ENCODE measurements around the gene CD58. TPM values are rescaled to one million over a fixed set of nuclear protein-coding genes. Genes with fewer than 3 reads are reported as not detected.

The CD58 gene
- total and polyA plus RNA-seq, 5 donors from 2014 or later = 39.6 to 124 (median 80.8) TPM

- Histone ChIP-seq H3K9me3 (ENCODE audit: control insufficient read depth in 2 of 2, low read length in 2 of 2) (no peaks in the 10 kb centered on the region), H3K27ac (ENCODE audit: insufficient read depth, low read length, poor library complexity, severe bottlenecking) (no peak overlapping the region), H3K4me3 (ENCODE audit: low read depth, low read length) (no peak overlapping the region), H3K27me3 (ENCODE audit: control insufficient read depth, insufficient read depth, low read length) (no peaks in the 10 kb centered on the region), H3K4me1 (ENCODE audit: control insufficient read depth, insufficient read depth, low read length, poor library complexity, severe bottlenecking) (no peaks in the 10 kb centered on the region), H3K36me3 (ENCODE audit: control insufficient read depth, insufficient read depth, low read length) (no peaks in the 10 kb centered on the region)
- ATAC-seq (ENCODE audit: low read depth in 2 of 2) (no peak), DNase-seq (no peak)
- H3K9me3 Mint-ChIP-seq = no peaks in the 10 kb centered on the region
- no peaks in the 10 kb centered on the region for H3K36me3 Mint-ChIP-seq
- no peak overlapping the region for H3K27ac Mint-ChIP-seq
- H3K4me3 Mint-ChIP-seq = no peak overlapping the region
- H3K27me3 Mint-ChIP-seq = no peaks in the 10 kb centered on the region
- no peaks in the 10 kb centered on the region for H3K4me1 Mint-ChIP-seq
These were observed 95.6 kb downstream of the CD58 start for GRCh38 chr1:116474921-116475849.

DNA sequence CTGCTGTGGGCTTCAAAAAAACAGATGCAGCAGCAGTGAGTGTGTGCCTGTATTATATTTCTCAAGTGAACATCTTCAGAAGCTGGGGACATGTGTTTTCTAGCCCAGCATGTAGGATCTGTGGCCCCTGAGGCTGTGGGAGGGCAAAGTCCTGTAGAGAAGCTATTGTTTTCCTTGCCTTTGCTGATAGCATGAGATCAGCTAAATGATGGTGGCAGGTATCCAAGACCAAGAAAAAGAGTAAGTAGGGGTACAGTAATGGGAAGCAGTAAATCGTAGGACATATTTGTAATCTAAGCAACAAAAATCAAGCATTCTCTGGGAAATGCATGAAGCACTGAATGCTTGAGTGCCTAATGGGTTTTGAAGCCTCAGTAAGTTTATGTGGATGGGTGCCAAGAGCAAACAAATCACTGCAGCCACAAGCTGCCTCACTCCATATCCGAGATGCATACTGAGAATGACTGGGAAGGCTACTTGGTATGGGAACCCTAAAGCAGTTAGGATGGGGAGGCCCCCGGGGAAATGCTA is 98.3 kb downstream of the CD58 start:
- no peaks in the 10 kb centered on the region for H3K9me3 ChIP-seq (ENCODE audit: control insufficient read depth in 2 of 2, low read length in 2 of 2)
- peaks cover 3% of the 10 kb centered on the region for H3K36me3 Mint-ChIP-seq
- no peak overlapping the region for H3K4me3 ChIP-seq (ENCODE audit: low read depth, low read length)
- no peaks in the 10 kb centered on the region for H3K4me1 ChIP-seq (ENCODE audit: control insufficient read depth, insufficient read depth, low read length, poor library complexity, severe bottlenecking)
- no peaks in the 10 kb centered on the region for H3K9me3 Mint-ChIP-seq
- no peaks in the 10 kb centered on the region for H3K27me3 ChIP-seq (ENCODE audit: control insufficient read depth, insufficient read depth, low read length)
- H3K4me1 Mint-ChIP-seq = no peaks in the 10 kb centered on the region
- ATAC-seq (ENCODE audit: low read depth in 2 of 2) (no peak), DNase-seq (no peak)
- H3K27ac Mint-ChIP-seq = no peak overlapping the region
- H3K4me3 Mint-ChIP-seq = no peak overlapping the region
- no peak overlapping the region for H3K27ac ChIP-seq (ENCODE audit: insufficient read depth, low read length, poor library complexity, severe bottlenecking)
- H3K36me3 ChIP-seq (ENCODE audit: control insufficient read depth, insufficient read depth, low read length) = no peaks in the 10 kb centered on the region
- no peaks in the 10 kb centered on the region for H3K27me3 Mint-ChIP-seq

GRCh38 chr1:116471241-116471640 is 99.6 kb downstream of the CD58 start:
- Histone ChIP-seq H3K36me3 (ENCODE audit: control insufficient read depth, insufficient read depth, low read length) (no peaks in the 10 kb centered on the region), H3K4me3 (ENCODE audit: low read depth, low read length) (no peak overlapping the region), H3K4me1 (ENCODE audit: control insufficient read depth, insufficient read depth, low read length, poor library complexity, severe bottlenecking) (no peaks in the 10 kb centered on the region), H3K27me3 (ENCODE audit: control insufficient read depth, insufficient read depth, low read length) (no peaks in the 10 kb centered on the region), H3K27ac (ENCODE audit: insufficient read depth, low read length, poor library complexity, severe bottlenecking) (no peak overlapping the region), H3K9me3 (ENCODE audit: control insufficient read depth in 2 of 2, low read length in 2 of 2) (no peaks in the 10 kb centered on the region)
- Mint-ChIP-seq H3K27ac (no peak overlapping the region), H3K27me3 (no peaks in the 10 kb centered on the region), H3K9me3 (no peaks in the 10 kb centered on the region), H3K4me1 (no peaks in the 10 kb centered on the region), H3K36me3 (peaks cover 6% of the 10 kb centered on the region), H3K4me3 (no peak overlapping the region)
- ATAC-seq (ENCODE audit: low read depth in 2 of 2) (no peak), DNase-seq (no peak)

- ATAC-seq (ENCODE audit: low read depth in 2 of 2) (no peak), DNase-seq (no peak)
- H3K27me3 ChIP-seq (ENCODE audit: control insufficient read depth, insufficient read depth, low read length) = no peaks in the 10 kb centered on the region
- H3K36me3 Mint-ChIP-seq = peaks cover 6% of the 10 kb centered on the region
- no peak overlapping the region for H3K27ac Mint-ChIP-seq
- no peaks in the 10 kb centered on the region for H3K4me1 Mint-ChIP-seq
- no peaks in the 10 kb centered on the region for H3K36me3 ChIP-seq (ENCODE audit: control insufficient read depth, insufficient read depth, low read length)
- no peak overlapping the region for H3K4me3 Mint-ChIP-seq
- no peaks in the 10 kb centered on the region for H3K27me3 Mint-ChIP-seq
- no peak overlapping the region for H3K4me3 ChIP-seq (ENCODE audit: low read depth, low read length)
- no peak overlapping the region for H3K27ac ChIP-seq (ENCODE audit: insufficient read depth, low read length, poor library complexity, severe bottlenecking)
- H3K9me3 ChIP-seq (ENCODE audit: control insufficient read depth in 2 of 2, low read length in 2 of 2) = no peaks in the 10 kb centered on the region
- no peaks in the 10 kb centered on the region for H3K9me3 Mint-ChIP-seq
- no peaks in the 10 kb centered on the region for H3K4me1 ChIP-seq (ENCODE audit: control insufficient read depth, insufficient read depth, low read length, poor library complexity, severe bottlenecking)
These were observed 100.2 kb downstream of the CD58 start for GRCh38 chr1:116470671-116471070.

DNA sequence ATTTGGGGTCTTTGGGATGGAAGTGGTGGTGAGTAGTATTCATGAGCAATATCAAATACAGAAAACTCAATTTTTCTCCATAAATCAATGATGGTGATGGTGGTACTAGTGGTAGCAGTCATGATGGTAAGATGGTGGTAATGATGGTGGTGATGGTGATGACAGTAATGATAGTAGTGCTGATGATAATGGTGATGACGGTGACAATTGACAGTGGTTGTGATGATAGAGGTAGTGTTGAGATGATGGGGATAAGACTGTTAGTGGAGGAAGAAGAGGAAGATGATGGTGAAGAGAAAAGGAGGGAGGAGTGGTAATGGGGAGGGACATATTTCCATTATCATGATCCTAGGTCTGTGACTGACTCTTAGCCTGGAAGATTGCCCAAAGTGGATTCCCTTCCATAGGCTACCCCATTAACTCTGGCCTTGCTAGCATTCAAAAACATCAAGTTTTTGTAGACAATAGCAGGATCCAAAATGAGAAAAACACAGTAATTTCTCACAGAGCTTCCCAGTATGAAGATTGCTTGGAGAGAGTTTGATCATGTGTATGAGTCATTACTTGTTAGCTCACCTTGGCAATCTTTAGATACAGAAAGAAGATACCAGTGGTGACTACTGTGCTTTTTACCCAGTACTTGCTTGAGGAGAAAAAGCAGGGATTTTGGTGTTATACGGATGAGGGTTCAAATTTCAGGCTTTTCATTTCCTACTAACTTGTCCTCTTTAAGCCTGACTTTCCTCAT is 103.8 kb downstream of the CD58 start:
- no peak for ATAC-seq (ENCODE audit: low read depth in 2 of 2)
- no peak for DNase-seq
- no peaks in the 10 kb centered on the region for H3K9me3 ChIP-seq (ENCODE audit: control insufficient read depth in 2 of 2, low read length in 2 of 2)
- Mint-ChIP-seq H3K27me3 (no peaks in the 10 kb centered on the region), H3K4me1 (no peaks in the 10 kb centered on the region), H3K36me3 (peaks cover 6% of the 10 kb centered on the region), H3K4me3 (no peak overlapping the region), H3K27ac (peak overlapping the region in 1 of 3 donors; percentile 53), H3K9me3 (no peaks in the 10 kb centered on the region)
- H3K4me1 ChIP-seq (ENCODE audit: control insufficient read depth, insufficient read depth, low read length, poor library complexity, severe bottlenecking) = no peaks in the 10 kb centered on the region
- no peak overlapping the region for H3K4me3 ChIP-seq (ENCODE audit: low read depth, low read length)
- no peaks in the 10 kb centered on the region for H3K27me3 ChIP-seq (ENCODE audit: control insufficient read depth, insufficient read depth, low read length)
- H3K27ac ChIP-seq (ENCODE audit: insufficient read depth, low read length, poor library complexity, severe bottlenecking) = no peak overlapping the region
- H3K36me3 ChIP-seq (ENCODE audit: control insufficient read depth, insufficient read depth, low read length) = no peaks in the 10 kb centered on the region

DNA sequence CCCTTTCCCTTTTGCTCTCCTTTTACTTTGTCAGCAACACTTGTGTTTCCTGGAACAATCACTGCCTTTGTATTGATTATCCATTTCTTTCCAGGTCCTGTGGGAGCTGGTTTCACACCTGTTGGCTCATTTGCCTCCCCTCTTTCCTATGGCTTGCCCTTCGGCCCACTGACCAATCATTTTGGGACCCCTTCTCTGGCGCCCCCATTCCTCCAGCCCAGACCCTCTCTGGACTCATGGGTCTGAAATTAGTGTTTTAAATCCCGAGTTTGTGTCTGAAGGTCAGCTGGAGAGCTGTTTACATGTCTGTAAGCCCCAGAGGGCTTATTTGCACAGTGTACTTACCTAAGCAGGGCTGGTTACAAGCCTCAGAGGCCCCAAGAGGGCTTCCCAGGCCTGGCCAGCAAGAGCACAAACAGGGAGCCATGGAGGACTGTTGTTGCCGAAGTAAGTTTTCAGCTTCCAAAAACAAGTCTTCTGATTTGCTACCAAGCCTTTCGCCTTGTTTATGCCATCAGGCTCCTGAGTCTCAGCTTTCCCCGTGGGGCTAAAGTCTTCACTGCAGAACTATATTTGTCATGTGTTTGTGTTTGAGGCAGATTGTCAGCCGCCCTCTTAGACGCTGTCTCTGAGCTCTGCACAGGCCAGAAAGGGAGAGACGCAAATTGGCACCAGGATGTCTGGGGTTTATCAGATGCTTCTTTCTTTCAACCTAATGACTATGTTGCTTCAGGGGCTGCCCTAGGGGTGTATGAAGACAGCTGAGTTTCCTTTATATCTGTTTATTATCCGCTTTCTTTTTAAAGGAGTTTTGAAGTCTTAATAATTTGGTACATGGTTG is 104.8 kb downstream of the CD58 start:
- no peaks in the 10 kb centered on the region for H3K9me3 ChIP-seq (ENCODE audit: control insufficient read depth in 2 of 2, low read length in 2 of 2)
- H3K4me1 Mint-ChIP-seq = no peaks in the 10 kb centered on the region
- DNase-seq (no peak), ATAC-seq (ENCODE audit: low read depth in 2 of 2) (no peak)
- H3K9me3 Mint-ChIP-seq = no peaks in the 10 kb centered on the region
- H3K4me3 Mint-ChIP-seq = no peak overlapping the region
- no peaks in the 10 kb centered on the region for H3K36me3 ChIP-seq (ENCODE audit: control insufficient read depth, insufficient read depth, low read length)
- H3K4me1 ChIP-seq (ENCODE audit: control insufficient read depth, insufficient read depth, low read length, poor library complexity, severe bottlenecking) = no peaks in the 10 kb centered on the region
- H3K27me3 Mint-ChIP-seq = no peaks in the 10 kb centered on the region
- H3K4me3 ChIP-seq (ENCODE audit: low read depth, low read length) = no peak overlapping the region
- H3K36me3 Mint-ChIP-seq = peaks cover 6% of the 10 kb centered on the region
- H3K27ac ChIP-seq (ENCODE audit: insufficient read depth, low read length, poor library complexity, severe bottlenecking) = no peak overlapping the region
- peak overlapping the region in 1 of 3 donors; percentile 53 for H3K27ac Mint-ChIP-seq
- H3K27me3 ChIP-seq (ENCODE audit: control insufficient read depth, insufficient read depth, low read length) = no peaks in the 10 kb centered on the region

GRCh38 chr1:116465477-116465844 is 105.4 kb downstream of the CD58 start:
- Histone ChIP-seq H3K27me3 (ENCODE audit: control insufficient read depth, insufficient read depth, low read length) (no peaks in the 10 kb centered on the region), H3K4me3 (ENCODE audit: low read depth, low read length) (no peak overlapping the region), H3K27ac (ENCODE audit: insufficient read depth, low read length, poor library complexity, severe bottlenecking) (no peak overlapping the region), H3K9me3 (ENCODE audit: control insufficient read depth in 2 of 2, low read length in 2 of 2) (no peaks in the 10 kb centered on the region), H3K4me1 (ENCODE audit: control insufficient read depth, insufficient read depth, low read length, poor library complexity, severe bottlenecking) (no peaks in the 10 kb centered on the region), H3K36me3 (ENCODE audit: control insufficient read depth, insufficient read depth, low read length) (no peaks in the 10 kb centered on the region)
- ATAC-seq (ENCODE audit: low read depth in 2 of 2) (no peak), DNase-seq (no peak)
- H3K4me1 Mint-ChIP-seq = no peaks in the 10 kb centered on the region
- peaks cover 6% of the 10 kb centered on the region for H3K36me3 Mint-ChIP-seq
- no peak overlapping the region for H3K27ac Mint-ChIP-seq
- no peaks in the 10 kb centered on the region for H3K27me3 Mint-ChIP-seq
- no peaks in the 10 kb centered on the region for H3K9me3 Mint-ChIP-seq
- H3K4me3 Mint-ChIP-seq = no peak overlapping the region

Measured in CD4-positive, CD25-positive, alpha-beta regulatory T cell (primary cell).